ENCODE measurements around the gene ZNF557. TPM values are rescaled to one million over a fixed set of nuclear protein-coding genes. Genes with fewer than 3 reads are reported as not detected.
A peak's percentile ranks its signal among the peaks of the same experiment; 100 is the strongest.
"Not testable (repeated sequence)": the region's sequence is repeated elsewhere in the genome, so short reads cannot be mapped to it uniquely, and the experiment has no call there.

The ZNF557 gene
- 4.5 TPM for polyA plus RNA-seq (2013)

DNA sequence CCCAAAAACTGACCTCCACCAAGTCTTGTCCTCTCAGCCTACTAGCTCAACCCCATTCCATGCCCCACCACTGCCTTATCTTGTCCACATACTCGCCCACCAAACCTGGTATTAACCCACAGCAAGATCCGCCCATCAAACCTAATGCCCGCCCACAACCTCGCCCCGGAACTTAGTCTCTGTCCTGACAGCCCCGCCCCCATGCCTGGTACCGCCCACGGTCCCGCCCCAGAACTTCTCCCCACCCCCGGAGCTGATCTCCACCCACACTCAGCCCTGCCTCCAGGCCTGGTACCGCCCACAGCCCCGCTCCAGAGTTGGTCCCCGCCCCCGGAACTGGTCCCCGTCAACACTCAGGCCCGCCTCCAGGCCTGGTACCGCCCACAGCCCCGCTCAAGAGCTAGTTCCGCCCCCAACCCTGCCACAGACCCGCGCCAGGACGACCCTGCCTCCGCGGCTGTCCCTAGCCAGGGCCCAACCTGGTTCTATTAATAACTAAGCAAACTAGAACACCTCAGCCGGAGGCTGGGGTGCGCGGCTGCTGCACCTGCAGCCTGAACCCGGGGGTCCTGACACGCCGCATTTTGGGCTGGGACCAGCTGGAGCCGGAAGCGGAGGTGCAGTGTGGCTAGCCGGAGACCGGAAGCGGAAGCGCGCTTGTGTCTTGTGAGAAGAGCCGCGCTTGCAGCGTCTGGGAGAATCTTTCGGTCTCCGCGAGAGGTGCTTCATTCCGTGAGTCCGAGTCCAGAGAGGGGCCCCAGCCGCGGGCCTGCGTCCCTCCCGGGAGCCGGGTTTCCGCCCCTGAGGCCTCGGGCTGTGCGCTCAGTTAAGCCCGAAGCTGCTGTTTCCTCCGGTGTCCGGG, at the start of gene ZNF557:
TSS of gene ZNF557 (plus strand) at position 662 of the 862 bp plus-strand sequence. CDS start 5,372 bp downstream, outside the sequence.
- POLR2A ChIA-PET = interaction anchor here (0.8 to 1.4 kb wide), 2 partner anchors 18 to 22 kb away, joined by 3 to 6 read pairs; no protein-coding TSS in a partner anchor
- H3K4me3 ChIP-seq (ENCODE audit: control insufficient read depth in 1 of 7, extremely low read depth in 1 of 7, insufficient read depth in 4 of 7, low read depth in 2 of 7, low read length in 6 of 7) = peak within 1 kb of the TSS; percentile 90 to 98 (median 97)
- CTCF ChIA-PET = interaction anchor here (0.6 to 1.4 kb wide), 3 partner anchors 15 to 951 kb away, joined by 3 read pairs; no protein-coding TSS in a partner anchor
- 0% methylated on average over 39 of the region's 56 CpGs for WGBS (ENCODE audit: insufficient coverage)
- H3K9me3 ChIP-seq (ENCODE audit: control extremely low read depth in 1 of 5, control insufficient read depth in 4 of 5, insufficient read depth in 2 of 5, low read depth in 1 of 5, low read length in 4 of 5) = peaks cover 0 to 16% (median 11%) of the 10 kb centered on the region in 5 experiments
- H3K27ac ChIP-seq (ENCODE audit: insufficient read depth in 1 of 2, low read depth in 1 of 2, low read length in 2 of 2, poor library complexity in 1 of 2, severe bottlenecking in 2 of 2) = peak within 1 kb of the TSS; percentile 64 to 89
- peaks cover 10 to 33% (median 22%) of the 10 kb centered on the region in 4 experiments for H3K36me3 ChIP-seq (ENCODE audit: control insufficient read depth in 4 of 4, insufficient read depth in 4 of 4, low read length in 3 of 4)
- peak; percentile 98 to 99 (median 99) for DNase-seq
- peaks cover 5 to 13% (median 10%) of the 10 kb centered on the region in 4 experiments for H3K4me1 ChIP-seq (ENCODE audit: control extremely low read depth in 1 of 4, control insufficient read depth in 4 of 4, insufficient read depth in 4 of 4, low read length in 3 of 4)
- H3K27me3 ChIP-seq (replicated peaks in 2 of 5; ENCODE audit: control insufficient read depth in 4 of 5, insufficient read depth in 5 of 5, low read length in 4 of 5) = no peaks in the 10 kb centered on the region

DNA sequence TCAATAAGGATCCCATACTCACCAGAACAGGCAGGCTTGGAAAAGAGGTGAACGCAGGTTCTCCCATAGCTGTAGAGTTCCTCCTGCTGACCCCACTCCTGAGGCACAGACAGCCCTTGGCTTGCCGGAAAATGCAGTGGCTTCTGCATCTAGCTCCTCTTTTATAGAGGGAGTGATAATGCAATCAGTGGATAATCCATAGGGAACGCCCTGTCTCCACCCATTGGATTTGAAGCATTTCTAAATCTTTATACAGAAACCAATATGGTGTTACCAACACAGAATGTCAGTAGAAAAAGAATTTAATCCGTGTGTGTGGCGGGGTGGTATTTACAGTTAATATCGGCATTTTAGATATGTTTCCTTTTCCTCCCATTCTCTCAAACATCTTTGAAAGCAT, 48.2 kb upstream of the ZNF557 start, which contains the start of gene MBD3L2B:
TSS of gene MBD3L2B (minus strand) at position 101 of the 400 bp plus-strand sequence. CDS start at position 67, 34 bp downstream.
- not testable (repeated sequence) for H3K36me3 ChIP-seq (ENCODE audit: control insufficient read depth in 4 of 4, insufficient read depth in 4 of 4, low read length in 3 of 4)

DNA sequence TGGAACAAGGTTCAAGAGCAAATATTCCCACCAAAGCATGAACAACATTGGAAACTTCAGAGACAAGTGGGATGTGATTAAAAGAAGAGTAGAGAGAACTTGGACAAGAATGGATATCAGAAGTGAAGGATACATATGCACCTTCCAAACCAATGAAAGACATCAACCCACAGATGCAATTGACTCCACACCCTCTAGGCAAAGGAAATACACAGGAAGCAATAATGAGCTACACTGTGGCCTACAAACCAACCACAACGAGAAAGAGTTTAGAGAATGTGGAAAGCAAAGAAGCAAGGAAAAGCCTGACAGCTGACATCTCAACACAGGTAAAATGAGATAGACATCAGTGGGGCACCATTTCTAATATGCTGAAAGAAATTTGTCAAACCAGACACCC, 40.7 kb upstream of the ZNF557 start:
- H3K27ac ChIP-seq (ENCODE audit: insufficient read depth in 1 of 2, low read depth in 1 of 2, low read length in 2 of 2, poor library complexity in 1 of 2, severe bottlenecking in 2 of 2); H3K4me1 ChIP-seq (ENCODE audit: control extremely low read depth in 1 of 4, control insufficient read depth in 4 of 4, insufficient read depth in 4 of 4, low read length in 3 of 4); H3K9me3 ChIP-seq (ENCODE audit: control extremely low read depth in 1 of 5, control insufficient read depth in 4 of 5, insufficient read depth in 2 of 5, low read depth in 1 of 5, low read length in 4 of 5); H3K27me3 ChIP-seq (replicated peaks in 2 of 5; ENCODE audit: control insufficient read depth in 4 of 5, insufficient read depth in 5 of 5, low read length in 4 of 5); DNase-seq; H3K4me3 ChIP-seq (ENCODE audit: control insufficient read depth in 1 of 7, extremely low read depth in 1 of 7, insufficient read depth in 4 of 7, low read depth in 2 of 7, low read length in 6 of 7); POLR2A ChIA-PET; H3K36me3 ChIP-seq (ENCODE audit: control insufficient read depth in 4 of 4, insufficient read depth in 4 of 4, low read length in 3 of 4); CTCF ChIA-PET: not testable (repeated sequence)
- no CpG with 5 or more reads among the region's 1 CpG for WGBS (ENCODE audit: insufficient coverage)

More for the DNA sequence above, 48.2 kb upstream of the ZNF557 start, which contains the start of gene MBD3L2B:
- H3K4me3 ChIP-seq (ENCODE audit: control insufficient read depth in 1 of 7, extremely low read depth in 1 of 7, insufficient read depth in 4 of 7, low read depth in 2 of 7, low read length in 6 of 7); CTCF ChIA-PET; POLR2A ChIA-PET; H3K27me3 ChIP-seq (replicated peaks in 2 of 5; ENCODE audit: control insufficient read depth in 4 of 5, insufficient read depth in 5 of 5, low read length in 4 of 5); H3K27ac ChIP-seq (ENCODE audit: insufficient read depth in 1 of 2, low read depth in 1 of 2, low read length in 2 of 2, poor library complexity in 1 of 2, severe bottlenecking in 2 of 2); DNase-seq; H3K4me1 ChIP-seq (ENCODE audit: control extremely low read depth in 1 of 4, control insufficient read depth in 4 of 4, insufficient read depth in 4 of 4, low read length in 3 of 4); H3K9me3 ChIP-seq (ENCODE audit: control extremely low read depth in 1 of 5, control insufficient read depth in 4 of 5, insufficient read depth in 2 of 5, low read depth in 1 of 5, low read length in 4 of 5): not testable (repeated sequence)
- no CpG with 5 or more reads among the region's 6 CpGs for WGBS (ENCODE audit: insufficient coverage)

DNA sequence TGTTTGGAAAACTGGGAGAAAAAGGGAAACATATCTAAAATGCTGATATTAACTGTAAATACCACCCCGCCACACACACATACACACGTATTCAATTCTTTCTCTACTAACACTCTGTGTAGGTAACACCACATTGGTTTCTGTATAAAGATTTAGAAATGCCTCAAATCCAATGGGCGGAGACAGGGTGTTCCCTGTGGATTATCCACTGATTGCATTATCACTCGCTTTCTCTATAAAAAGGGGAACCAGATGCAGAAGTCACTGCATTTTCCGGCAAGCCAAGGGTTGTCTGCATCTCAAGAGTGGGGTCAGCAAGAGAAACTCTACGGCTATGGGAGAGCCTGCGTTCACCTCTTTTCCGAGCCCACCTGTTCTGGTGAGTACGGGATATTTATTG, 39.2 kb upstream of the ZNF557 start, which contains the start of gene MBD3L5:
TSS of gene MBD3L5 (plus strand) at position 301 of the 400 bp plus-strand sequence. CDS start at position 335, 34 bp downstream.
- H3K4me1 ChIP-seq (ENCODE audit: control extremely low read depth in 1 of 4, control insufficient read depth in 4 of 4, insufficient read depth in 4 of 4, low read length in 3 of 4); H3K36me3 ChIP-seq (ENCODE audit: control insufficient read depth in 4 of 4, insufficient read depth in 4 of 4, low read length in 3 of 4); DNase-seq; H3K9me3 ChIP-seq (ENCODE audit: control extremely low read depth in 1 of 5, control insufficient read depth in 4 of 5, insufficient read depth in 2 of 5, low read depth in 1 of 5, low read length in 4 of 5); CTCF ChIA-PET; H3K27me3 ChIP-seq (replicated peaks in 2 of 5; ENCODE audit: control insufficient read depth in 4 of 5, insufficient read depth in 5 of 5, low read length in 4 of 5); POLR2A ChIA-PET; H3K27ac ChIP-seq (ENCODE audit: insufficient read depth in 1 of 2, low read depth in 1 of 2, low read length in 2 of 2, poor library complexity in 1 of 2, severe bottlenecking in 2 of 2); H3K4me3 ChIP-seq (ENCODE audit: control insufficient read depth in 1 of 7, extremely low read depth in 1 of 7, insufficient read depth in 4 of 7, low read depth in 2 of 7, low read length in 6 of 7): not testable (repeated sequence)
- no CpG with 5 or more reads among the region's 9 CpGs for WGBS (ENCODE audit: insufficient coverage)

DNA sequence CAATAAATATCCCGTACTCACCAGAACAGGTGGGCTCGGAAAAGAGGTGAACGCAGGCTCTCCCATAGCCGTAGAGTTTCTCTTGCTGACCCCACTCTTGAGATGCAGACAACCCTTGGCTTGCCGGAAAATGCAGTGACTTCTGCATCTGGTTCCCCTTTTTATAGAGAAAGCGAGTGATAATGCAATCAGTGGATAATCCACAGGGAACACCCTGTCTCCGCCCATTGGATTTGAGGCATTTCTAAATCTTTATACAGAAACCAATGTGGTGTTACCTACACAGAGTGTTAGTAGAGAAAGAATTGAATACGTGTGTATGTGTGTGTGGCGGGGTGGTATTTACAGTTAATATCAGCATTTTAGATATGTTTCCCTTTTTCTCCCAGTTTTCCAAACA, 29.4 kb upstream of the ZNF557 start, which contains the start of gene MBD3L4:
TSS of gene MBD3L4 (minus strand) at position 101 of the 400 bp plus-strand sequence. CDS start at position 66, 35 bp downstream.
- H3K36me3 ChIP-seq (ENCODE audit: control insufficient read depth in 4 of 4, insufficient read depth in 4 of 4, low read length in 3 of 4); H3K4me1 ChIP-seq (ENCODE audit: control extremely low read depth in 1 of 4, control insufficient read depth in 4 of 4, insufficient read depth in 4 of 4, low read length in 3 of 4); DNase-seq; H3K27me3 ChIP-seq (replicated peaks in 2 of 5; ENCODE audit: control insufficient read depth in 4 of 5, insufficient read depth in 5 of 5, low read length in 4 of 5); CTCF ChIA-PET; H3K4me3 ChIP-seq (ENCODE audit: control insufficient read depth in 1 of 7, extremely low read depth in 1 of 7, insufficient read depth in 4 of 7, low read depth in 2 of 7, low read length in 6 of 7); POLR2A ChIA-PET; H3K9me3 ChIP-seq (ENCODE audit: control extremely low read depth in 1 of 5, control insufficient read depth in 4 of 5, insufficient read depth in 2 of 5, low read depth in 1 of 5, low read length in 4 of 5); H3K27ac ChIP-seq (ENCODE audit: insufficient read depth in 1 of 2, low read depth in 1 of 2, low read length in 2 of 2, poor library complexity in 1 of 2, severe bottlenecking in 2 of 2): not testable (repeated sequence)
- WGBS (ENCODE audit: insufficient coverage) = no CpG with 5 or more reads among the region's 9 CpGs

DNA sequence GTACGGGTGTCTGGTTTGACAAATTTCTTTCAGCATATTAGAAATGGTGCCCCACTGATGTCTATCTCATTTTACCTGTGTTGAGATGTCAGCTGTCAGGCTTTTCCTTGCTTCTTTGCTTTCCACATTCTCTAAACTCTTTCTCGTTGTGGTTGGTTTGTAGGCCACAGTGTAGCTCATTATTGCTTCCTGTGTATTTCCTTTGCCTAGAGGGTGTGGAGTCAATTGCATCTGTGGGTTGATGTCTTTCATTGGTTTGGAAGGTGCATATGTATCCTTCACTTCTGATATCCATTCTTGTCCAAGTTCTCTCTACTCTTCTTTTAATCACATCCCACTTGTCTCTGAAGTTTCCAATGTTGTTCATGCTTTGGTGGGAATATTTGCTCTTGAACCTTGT, 27.9 kb upstream of the ZNF557 start:
- H3K27me3 ChIP-seq (replicated peaks in 2 of 5; ENCODE audit: control insufficient read depth in 4 of 5, insufficient read depth in 5 of 5, low read length in 4 of 5); H3K27ac ChIP-seq (ENCODE audit: insufficient read depth in 1 of 2, low read depth in 1 of 2, low read length in 2 of 2, poor library complexity in 1 of 2, severe bottlenecking in 2 of 2); H3K4me1 ChIP-seq (ENCODE audit: control extremely low read depth in 1 of 4, control insufficient read depth in 4 of 4, insufficient read depth in 4 of 4, low read length in 3 of 4); CTCF ChIA-PET; POLR2A ChIA-PET; H3K4me3 ChIP-seq (ENCODE audit: control insufficient read depth in 1 of 7, extremely low read depth in 1 of 7, insufficient read depth in 4 of 7, low read depth in 2 of 7, low read length in 6 of 7); H3K9me3 ChIP-seq (ENCODE audit: control extremely low read depth in 1 of 5, control insufficient read depth in 4 of 5, insufficient read depth in 2 of 5, low read depth in 1 of 5, low read length in 4 of 5); DNase-seq; H3K36me3 ChIP-seq (ENCODE audit: control insufficient read depth in 4 of 4, insufficient read depth in 4 of 4, low read length in 3 of 4): not testable (repeated sequence)
- no CpG with 5 or more reads among the region's 2 CpGs for WGBS (ENCODE audit: insufficient coverage)

DNA sequence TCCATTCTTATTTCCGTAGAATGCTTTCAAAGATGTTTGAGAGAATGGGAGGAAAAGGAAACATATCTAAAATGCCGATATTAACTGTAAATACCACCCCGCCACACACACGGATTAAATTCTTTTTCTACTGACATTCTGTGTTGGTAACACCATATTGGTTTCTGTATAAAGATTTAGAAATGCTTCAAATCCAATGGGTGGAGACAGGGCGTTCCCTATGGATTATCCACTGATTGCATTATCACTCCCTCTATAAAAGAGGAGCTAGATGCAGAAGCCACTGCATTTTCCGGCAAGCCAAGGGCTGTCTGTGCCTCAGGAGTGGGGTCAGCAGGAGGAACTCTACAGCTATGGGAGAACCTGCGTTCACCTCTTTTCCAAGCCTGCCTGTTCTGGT, 20.5 kb upstream of the ZNF557 start, which contains the start of gene MBD3L2:
TSS of gene MBD3L2 (plus strand) at position 301 of the 400 bp plus-strand sequence. CDS start at position 354, 53 bp downstream.
- H3K36me3 ChIP-seq (ENCODE audit: control insufficient read depth in 4 of 4, insufficient read depth in 4 of 4, low read length in 3 of 4); CTCF ChIA-PET; H3K4me1 ChIP-seq (ENCODE audit: control extremely low read depth in 1 of 4, control insufficient read depth in 4 of 4, insufficient read depth in 4 of 4, low read length in 3 of 4); DNase-seq; POLR2A ChIA-PET; H3K27ac ChIP-seq (ENCODE audit: insufficient read depth in 1 of 2, low read depth in 1 of 2, low read length in 2 of 2, poor library complexity in 1 of 2, severe bottlenecking in 2 of 2); H3K4me3 ChIP-seq (ENCODE audit: control insufficient read depth in 1 of 7, extremely low read depth in 1 of 7, insufficient read depth in 4 of 7, low read depth in 2 of 7, low read length in 6 of 7); H3K9me3 ChIP-seq (ENCODE audit: control extremely low read depth in 1 of 5, control insufficient read depth in 4 of 5, insufficient read depth in 2 of 5, low read depth in 1 of 5, low read length in 4 of 5); H3K27me3 ChIP-seq (replicated peaks in 2 of 5; ENCODE audit: control insufficient read depth in 4 of 5, insufficient read depth in 5 of 5, low read length in 4 of 5): not testable (repeated sequence)
- WGBS (ENCODE audit: insufficient coverage) = no CpG with 5 or more reads among the region's 7 CpGs

Data from common myeloid progenitor, CD34-positive (primary cell).